GM21526 (cell line): ENCODE data around the gene EPHB2.

Experiments used
- ATAC-seq: cut with Tn5 transposase; IDR thresholded peaks from one replicate; pipeline ENCODE4 v1.9.1; 2021; ENCODE audit warnings: moderate library complexity; ENCODE audit not compliant: unreplicated experiment, low FRiP score

EPHB2 gene

GRCh38 chr1:22749919-22750684 is 39.5 kb downstream of the EPHB2 start:
- ATAC-seq = no peak

DNA sequence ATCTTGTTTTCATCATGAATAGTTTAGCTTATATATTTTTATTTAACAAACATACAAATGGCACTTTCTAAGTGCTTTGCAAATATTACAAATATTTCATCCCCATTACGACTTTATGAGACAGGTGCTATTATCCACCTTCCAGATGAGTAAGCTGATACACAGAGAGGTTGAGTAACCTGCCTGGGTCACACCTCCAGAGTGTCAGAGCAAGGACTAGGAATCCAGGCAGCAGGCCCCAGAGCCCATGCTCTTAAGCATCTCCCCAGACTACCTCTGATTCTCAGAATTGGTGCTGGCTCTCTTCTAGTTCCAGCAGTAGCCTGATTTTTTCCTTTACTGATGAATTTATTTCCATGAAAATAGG is 40.0 kb downstream of the EPHB2 start:
- ATAC-seq = no peak

GRCh38 chr1:22751124-22751531 is 40.5 kb downstream of the EPHB2 start:
- ATAC-seq = no peak

DNA sequence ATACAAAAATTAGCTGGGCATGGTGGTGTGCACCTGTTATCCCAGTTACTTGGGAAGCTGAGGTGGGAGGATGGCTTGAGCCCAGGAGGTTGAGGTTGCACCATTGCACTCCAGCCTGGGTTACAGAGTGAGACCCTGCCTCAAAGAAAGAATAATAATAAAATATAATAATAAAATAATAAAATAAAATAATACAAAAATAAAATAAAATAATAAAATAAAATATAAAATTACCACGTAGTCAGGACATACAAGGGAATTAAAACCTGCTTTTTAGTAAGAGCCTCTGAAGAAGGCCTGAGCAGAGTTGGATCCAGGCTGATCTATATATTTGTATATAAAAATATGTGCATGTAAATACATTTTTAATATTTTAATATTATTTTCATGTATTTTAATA is 41.7 kb downstream of the EPHB2 start:
- ATAC-seq = no peak

- no peak for ATAC-seq
These were observed 42.9 kb downstream of the EPHB2 start for GRCh38 chr1:22753481-22753971.

- ATAC-seq = no peak
These were observed 43.6 kb downstream of the EPHB2 start for GRCh38 chr1:22754106-22754768.

DNA sequence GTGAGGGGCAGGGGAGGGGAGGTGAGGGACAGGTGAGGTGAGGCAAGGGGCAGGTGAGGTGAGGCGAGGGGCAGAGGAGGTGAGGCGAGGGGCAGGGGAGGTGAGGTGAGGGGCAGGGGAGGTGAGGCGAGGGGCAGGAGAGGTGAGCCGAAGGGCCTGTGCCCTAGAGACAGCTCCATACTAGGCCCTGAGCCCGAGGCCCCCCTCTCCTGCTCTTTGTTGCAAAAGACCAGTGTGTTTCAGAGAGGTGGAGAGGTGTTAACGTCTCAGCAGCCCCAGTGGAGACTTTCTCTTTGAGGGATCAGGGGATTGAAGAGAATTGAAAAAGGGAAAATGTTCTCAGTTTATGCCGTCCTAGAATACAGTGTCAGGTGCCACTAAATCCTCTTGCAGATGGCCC is 44.2 kb downstream of the EPHB2 start:
- ATAC-seq = no peak

GRCh38 chr1:22755641-22756040 is 45.0 kb downstream of the EPHB2 start:
- no peak for ATAC-seq

GRCh38 chr1:22756125-22756735 is 45.6 kb downstream of the EPHB2 start:
- ATAC-seq = no peak

GRCh38 chr1:22760455-22760854 is 49.8 kb downstream of the EPHB2 start:
- ATAC-seq = no peak

GRCh38 chr1:22761101-22761500 is 50.5 kb downstream of the EPHB2 start:
- ATAC-seq = no peak

- no peak for ATAC-seq
These were observed 51.2 kb downstream of the EPHB2 start for GRCh38 chr1:22761821-22762220.

- no peak for ATAC-seq
These were observed 53.0 kb downstream of the EPHB2 start for GRCh38 chr1:22763487-22764200.

DNA sequence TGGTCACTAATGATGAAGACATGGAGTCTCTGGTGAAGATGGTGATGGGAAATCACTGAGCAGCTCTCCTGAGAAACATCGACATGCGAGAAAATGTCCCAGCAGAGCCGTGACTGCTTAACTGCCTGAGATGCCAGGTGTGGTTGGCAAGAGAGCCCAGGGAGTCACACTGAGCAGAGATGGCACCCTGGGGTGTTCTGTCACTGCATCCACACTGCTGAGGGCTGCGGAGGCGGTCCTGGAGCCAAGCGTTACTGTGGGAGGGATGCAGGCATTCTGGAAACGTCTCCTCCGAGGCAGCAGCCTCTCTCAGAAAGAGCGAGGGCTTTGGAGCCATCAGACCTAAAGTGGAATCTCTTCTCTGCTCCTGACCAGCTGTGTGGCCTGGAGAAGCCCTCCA is 57.2 kb downstream of the EPHB2 start:
- no peak for ATAC-seq

- ATAC-seq = no peak
These were observed 59.3 kb downstream of the EPHB2 start for GRCh38 chr1:22769932-22770331.

DNA sequence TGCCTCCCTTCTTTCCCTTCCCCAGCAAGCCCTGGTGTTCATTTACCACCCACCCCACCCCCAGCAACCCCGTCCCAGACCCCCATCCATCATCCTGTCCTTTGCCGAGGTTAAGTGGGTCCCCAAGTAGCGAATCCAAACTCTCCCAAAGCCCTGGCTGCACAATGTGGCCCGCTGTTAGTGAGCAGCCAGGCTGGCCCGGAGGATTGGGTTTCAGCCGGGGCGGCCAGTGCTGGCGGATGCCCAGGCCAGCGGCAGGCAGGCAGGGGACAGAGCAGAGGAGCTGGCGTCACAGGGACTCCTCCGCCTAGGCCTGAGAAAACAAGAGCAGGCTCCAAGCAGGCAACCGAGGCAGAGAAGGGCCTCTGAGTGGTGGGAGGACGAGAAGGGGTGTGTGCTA is 61.4 kb downstream of the EPHB2 start:
- ATAC-seq = no peak

- no peak for ATAC-seq
These were observed 63.6 kb downstream of the EPHB2 start for GRCh38 chr1:22773981-22774832.

DNA sequence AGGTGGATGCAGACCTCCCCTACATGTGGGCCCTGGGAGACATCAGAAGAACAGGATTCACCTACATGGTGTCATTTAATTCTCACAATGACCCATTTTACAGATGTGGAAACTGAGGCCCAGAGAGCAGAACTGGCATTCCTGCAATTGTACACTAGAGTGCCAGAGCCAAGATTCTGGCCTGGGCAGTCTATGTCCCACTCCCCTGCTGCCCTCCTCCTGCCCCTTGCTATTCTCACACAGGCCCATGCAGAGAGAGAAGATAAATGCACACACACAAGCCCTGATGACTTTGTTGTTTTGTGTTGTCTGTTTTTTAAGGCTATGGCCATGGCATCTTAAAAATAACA is 64.2 kb downstream of the EPHB2 start:
- no peak for ATAC-seq

DNA sequence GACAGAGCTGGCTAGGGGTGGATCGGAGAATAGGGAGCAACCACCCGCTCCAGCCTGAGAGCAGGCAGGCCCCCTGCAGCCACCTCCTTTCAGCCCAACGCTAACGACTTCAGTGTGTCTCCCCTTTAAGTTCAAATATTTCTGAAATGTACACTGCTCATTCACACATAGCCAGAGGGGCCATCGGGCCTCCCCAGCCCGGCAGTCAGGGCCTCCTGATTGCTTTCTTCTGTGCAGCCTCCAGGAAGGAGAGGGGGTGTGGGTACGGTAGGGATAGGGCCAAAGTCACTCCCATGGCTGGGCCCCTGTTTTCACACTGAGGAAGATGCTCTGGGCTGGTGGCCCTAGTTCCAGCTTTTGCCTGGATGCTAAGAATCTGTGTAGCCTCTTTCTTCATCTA is 64.8 kb downstream of the EPHB2 start:
- no peak for ATAC-seq

GRCh38 chr1:22776035-22776613 is 65.5 kb downstream of the EPHB2 start:
- ATAC-seq = no peak
